HG03039 (cell line): ENCODE data around the gene NLGN3.

Source experiments
- ATAC-seq: cut with Tn5 transposase; IDR thresholded peaks from one replicate; pipeline ENCODE4 v1.9.1; 2021; ENCODE audit warnings: mild to moderate bottlenecking, moderate library complexity; ENCODE audit not compliant: unreplicated experiment

The NLGN3 gene

DNA sequence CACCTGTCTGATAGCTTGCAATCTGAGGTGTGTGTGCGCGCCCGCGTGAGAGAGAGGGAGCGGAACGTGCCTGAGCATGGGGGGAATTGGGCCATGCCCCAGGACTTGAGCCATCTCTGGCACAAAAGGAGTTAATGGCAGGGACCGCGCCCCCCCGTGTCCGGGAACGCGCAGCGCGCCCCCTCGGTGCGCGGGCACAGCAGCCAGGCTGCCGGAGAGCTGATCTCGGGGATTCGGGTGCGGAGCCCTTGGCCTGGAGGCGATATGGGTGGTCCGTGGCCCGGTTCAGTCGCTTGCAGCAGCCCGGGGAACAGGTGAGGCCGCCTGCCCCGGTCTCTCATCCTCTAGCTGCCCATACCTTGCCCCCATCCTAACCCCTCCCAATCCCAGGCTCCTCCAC lies at the start of gene NLGN3:
Gene NLGN3, plus strand, starts transcription at position 191 of the 400 bp plus-strand sequence. CDS start 2,909 bp downstream, outside the sequence.
- ATAC-seq, result no peak

DNA sequence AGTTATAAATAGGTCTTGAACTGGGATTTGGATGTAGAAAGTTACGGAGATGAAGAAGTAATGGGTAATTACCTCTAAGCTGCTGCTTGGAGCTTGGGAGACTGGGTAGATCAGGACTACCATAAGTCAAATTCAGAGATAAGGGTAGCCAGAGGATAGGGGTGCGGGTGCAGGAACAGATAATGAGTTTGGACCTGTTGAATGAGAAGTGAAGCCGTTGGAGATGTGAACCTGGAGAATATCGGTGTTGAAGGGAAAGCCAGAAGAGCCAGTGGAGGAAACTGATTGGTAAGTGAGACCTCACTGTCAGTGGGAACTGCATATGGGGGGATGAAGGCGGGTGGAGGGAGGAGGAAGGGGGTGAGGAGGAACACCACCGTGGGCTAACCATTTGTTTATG lies 49.6 kb upstream of the NLGN3 start:
- ATAC-seq, result no peak

GRCh38 chrX:71095555-71095980 lies 49.1 kb upstream of the NLGN3 start, which contains the start of gene FOXO4:
TSS of gene FOXO4 (plus strand) at chrX:71095851. CDS start at chrX:71096529, 678 bp downstream.
- peak; percentile 77 for ATAC-seq

GRCh38 chrX:71095981-71096759 lies 48.5 kb upstream of the NLGN3 start:
- ATAC-seq, result no peak

- no peak for ATAC-seq
These were observed 47.9 kb upstream of the NLGN3 start for GRCh38 chrX:71096760-71097032.

- no peak for ATAC-seq
These were observed 46.3 kb upstream of the NLGN3 start for GRCh38 chrX:71098302-71098701.

- ATAC-seq, result no peak
These were observed 45.6 kb upstream of the NLGN3 start for GRCh38 chrX:71098951-71099506.

DNA sequence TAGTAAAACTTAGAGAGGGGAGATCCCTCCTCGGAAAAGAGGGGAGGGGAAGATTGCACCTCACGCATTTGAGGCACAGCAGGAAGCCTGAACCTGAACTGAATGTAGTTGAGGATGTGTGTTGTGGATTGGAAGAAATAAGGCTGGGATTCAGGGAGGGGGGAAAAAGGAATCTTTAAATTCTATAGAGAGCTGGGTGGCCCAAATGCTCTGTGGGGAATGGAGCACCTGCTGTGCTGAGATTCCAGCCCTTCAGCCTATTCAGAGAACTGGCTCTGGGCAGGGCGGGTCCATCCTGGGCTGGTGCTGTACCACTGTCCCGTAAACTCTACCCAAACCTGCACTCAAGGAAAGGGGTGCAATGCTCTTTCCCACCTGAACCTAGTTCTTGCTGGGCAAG lies 44.9 kb upstream of the NLGN3 start:
- no peak for ATAC-seq

- ATAC-seq, result no peak
These were observed 43.8 kb upstream of the NLGN3 start for GRCh38 chrX:71100581-71101505.

DNA sequence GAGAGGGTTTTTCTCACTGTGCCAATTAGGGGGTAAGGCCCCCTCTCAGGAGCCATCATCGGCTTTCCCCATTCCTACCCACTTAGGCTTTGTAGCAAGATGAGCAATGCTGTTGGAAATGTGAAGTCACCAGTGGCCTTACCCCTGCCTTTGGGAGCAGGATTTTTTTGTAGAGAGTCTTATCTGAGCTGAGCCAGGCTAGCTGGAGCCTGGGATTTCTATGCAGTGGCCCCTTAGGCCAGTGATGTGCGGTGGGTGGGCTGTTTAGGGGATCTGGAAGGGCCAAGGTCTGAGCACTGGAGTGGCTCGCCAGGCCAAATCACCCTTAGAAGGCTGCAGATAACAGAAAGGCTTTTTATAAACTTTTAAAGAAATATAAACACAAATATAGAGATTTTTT lies 42.3 kb upstream of the NLGN3 start:
- ATAC-seq, result no peak

DNA sequence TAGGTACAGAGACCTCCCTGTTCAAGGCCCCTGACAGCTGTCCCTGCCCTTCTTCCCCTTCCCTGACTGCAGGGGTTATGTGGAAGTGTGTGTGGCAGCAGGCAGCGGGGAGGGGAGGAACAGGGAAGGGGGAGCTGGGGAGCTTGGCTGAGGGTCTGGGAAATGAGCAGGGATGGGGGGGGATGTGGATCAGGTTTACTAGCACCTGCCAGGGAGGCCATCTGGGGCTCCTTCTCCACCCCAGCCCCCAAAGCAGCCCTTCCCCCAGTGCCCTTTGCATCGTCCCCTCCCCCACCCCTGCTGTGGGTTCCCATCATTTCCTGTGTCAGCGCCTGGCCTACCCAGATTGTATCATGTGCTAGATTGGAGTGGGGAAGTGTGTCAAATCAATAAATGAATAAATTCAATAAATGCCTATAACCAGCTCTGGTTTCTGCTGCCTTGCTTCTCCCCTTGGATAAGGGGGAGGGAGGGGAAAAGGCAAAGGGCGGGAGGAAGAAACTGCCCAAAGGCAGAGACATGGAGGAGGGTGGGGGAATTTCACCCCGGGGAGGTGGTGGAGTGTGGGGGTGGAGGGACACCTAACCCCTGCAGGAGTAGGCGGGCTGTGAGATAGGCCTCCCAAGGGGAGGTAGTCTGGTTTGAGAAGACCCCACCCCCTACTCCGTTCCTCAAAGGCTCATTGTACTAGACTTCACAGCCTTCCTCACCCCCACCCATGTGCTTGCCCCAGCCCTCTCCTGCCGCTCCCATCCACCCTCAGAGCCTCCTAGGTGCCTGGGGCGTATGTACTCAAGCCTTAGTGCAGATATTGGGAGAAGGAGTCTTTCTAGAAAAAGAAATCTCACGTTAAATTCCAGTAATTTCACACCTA lies 41.3 kb upstream of the NLGN3 start:
- no peak for ATAC-seq

- no peak for ATAC-seq
These were observed 39.0 kb upstream of the NLGN3 start for GRCh38 chrX:71105628-71106027.

GRCh38 chrX:71106427-71106826 lies 38.2 kb upstream of the NLGN3 start, which contains the start of gene CXorf65:
TSS of gene CXorf65 (minus strand) at chrX:71106740. CDS start at chrX:71106556, 184 bp downstream.
- ATAC-seq, result no peak

DNA sequence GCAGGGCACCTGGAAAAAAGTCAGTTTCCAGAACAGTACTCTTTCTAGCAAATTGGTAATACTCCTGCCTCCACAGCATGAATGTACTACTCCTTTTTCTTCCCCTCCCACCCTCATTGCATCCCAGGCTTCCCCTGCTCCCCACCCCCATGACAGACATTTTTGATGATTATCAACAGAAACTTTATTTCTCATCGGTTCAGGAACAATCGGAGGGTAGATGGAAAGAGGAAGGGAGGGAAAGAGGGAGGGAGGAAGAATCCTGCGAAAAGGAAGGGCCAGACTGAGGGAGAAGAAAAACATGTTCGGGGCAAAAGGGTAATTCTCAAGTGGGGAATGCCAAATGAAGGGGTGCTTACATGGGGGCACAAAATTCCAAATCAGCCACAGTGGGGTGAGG lies 37.4 kb upstream of the NLGN3 start:
- no peak for ATAC-seq

DNA sequence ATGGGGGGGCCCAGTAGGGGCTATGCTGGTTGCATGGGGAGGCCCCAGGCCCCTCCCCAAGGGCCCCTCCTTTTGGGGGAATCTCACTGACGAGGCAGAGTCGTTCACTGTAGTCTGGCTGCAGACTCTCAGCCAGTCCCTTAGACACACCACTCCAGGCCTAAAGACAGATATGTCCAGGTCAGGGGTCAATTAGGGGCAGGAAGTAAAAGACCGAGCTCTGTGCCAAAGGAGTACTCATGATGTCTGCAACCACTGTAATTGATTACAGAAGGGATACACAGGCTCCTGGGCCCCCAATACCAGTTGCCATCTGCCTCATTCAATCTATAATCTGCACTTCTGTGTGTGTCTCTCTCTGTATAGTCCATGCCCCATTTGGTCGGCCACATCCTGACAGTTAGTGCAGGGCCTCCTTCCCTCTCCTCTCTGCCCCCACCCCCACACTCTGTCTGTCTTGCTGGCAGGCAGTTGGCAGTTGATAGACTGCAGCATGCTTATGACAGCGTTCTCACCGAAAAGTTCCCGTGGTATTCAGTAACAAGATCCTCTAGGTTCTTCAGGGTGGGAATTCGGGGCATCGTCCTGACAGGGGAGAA lies 36.8 kb upstream of the NLGN3 start:
- no peak for ATAC-seq

DNA sequence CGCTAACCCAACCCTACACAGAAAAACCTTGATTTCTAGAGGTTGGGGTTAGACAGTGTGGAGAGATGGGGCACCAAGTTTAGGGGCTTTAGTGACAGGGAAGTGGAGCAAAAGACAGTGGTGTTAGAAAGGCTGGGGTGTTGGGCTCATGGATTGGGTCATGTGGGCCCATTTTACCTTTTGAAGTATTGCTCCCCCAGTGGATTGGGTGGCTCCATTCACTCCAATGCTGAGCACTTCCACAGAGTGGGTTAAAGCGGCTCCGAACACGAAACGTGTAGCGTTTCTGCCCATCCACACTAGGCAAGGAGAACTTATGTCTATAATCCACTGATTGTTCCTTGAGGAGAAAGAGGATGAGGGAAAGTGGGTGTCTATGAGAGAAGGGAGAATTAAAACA lies 35.6 kb upstream of the NLGN3 start:
- ATAC-seq, result no peak

DNA sequence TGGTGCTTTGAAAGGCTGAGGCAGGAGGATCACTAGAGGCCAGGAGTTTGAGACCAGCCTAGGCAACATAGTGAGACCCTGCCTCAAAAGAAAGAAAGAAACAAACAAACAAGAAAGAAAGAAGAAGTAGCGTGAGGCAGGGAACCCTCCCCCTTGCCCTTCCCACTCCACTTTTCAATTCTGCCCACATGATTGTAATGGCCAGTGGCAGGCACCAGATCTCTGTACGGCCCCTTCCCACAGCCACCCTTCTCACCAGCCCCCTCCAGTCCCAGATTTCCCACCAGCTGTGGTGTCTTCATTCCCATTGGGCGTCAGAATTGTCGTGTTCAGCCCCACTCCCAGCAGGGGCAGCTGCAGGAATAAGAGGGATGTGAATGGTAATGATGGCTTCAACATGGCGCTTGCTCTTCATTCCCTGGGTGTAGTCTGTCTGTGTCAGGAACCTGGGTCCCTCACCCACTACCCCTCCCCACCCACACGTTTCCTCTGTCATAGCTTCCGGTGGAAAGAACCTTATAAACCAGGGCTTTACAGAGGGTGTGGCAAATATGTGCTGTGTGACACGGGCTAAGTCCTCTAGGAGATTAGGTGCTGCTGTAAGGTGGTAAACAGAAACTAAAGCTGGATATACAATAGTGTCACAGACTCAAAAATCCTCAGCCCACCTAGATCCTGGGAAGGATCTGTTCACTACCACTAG lies 33.3 kb upstream of the NLGN3 start, which contains the start of gene IL2RG:
Gene IL2RG, minus strand, starts transcription at position 437 of the 703 bp plus-strand sequence. Its CDS starts 38 bp downstream, at position 399.
- peak; percentile 88 for ATAC-seq

DNA sequence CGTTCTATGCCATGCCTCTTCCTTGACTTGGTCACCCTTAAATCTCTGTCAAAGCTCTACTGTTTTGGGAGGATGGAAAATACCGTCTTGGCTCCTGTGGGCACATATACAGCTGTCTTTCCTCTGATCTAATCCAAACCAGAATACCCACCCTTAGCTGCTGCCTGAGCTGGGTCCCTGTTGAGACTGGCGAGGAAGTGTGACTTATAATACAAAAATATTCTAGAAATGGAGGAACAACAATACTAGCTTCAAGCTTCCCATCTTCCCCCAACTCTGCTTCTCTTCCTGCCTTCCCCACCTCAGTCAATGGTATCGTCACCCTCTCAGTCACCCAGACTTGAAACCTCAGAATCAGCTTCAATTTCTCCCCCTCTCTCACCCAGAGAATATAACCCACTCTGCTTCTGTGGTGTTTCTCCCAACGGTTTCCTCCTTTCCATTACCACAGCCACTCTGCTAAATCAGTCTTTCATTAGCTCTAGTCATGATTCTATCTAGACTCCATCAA lies 32.7 kb upstream of the NLGN3 start:
- ATAC-seq, result peak; percentile 19

DNA sequence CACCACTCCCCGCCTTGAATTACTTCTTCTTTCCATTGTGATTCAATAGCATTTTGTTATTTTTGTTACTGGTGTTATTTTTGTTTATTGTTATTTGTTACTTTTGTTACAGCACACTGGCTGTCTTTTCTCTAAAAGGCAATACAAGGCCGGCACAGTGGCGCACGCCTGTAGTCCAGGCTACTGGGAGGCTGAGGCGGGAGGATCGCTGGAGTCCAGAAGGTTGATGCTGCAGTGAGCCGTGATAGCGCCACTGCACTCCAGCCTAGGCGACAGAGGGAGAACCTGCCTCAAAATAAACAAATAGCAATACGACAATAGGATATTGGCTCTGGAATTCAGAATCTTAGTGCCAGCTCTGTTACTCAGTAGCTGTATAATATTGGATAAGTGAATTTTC lies 27.3 kb upstream of the NLGN3 start:
- no peak for ATAC-seq
